HepG2 (cell line): ENCODE results near the gene CEACAM18. TPM values are rescaled to one million over a fixed set of nuclear protein-coding genes. Genes with fewer than 3 reads are reported as not detected.

Source experiments
- ATAC-seq: fragments of 200-7000 bp; cut with Tn5 transposase; 3 replicates; pipeline ENCODE4 v1.9.1; 2020; ENCODE audit warnings: mild to moderate bottlenecking, moderate library complexity
- BruUV-seq: library from RNA; stranded (reverse); fragments of 400-500 nt; replicated peaks from 2 replicates; lab custom pipeline; 2021; lab: Mats Ljungman, UMichigan
- CTCF ChIA-PET: fragments of 300-600 bp; formaldehyde crosslinking; extraction: SDS; loops from one replicate; lab custom pipeline; 2021; ENCODE audit warnings: low total read pairs, inconsistent platforms, low intra/inter-chr PET ratio; lab: Yijun Ruan, JAX
- POLR2A ChIA-PET: fragments of 350-600 bp; sonication (Branson Sonifier 250); formaldehyde crosslinking; loops from one replicate; lab custom pipeline; 2020; ENCODE audit warnings: antibody characterized with exemption, inconsistent platforms; lab: Yijun Ruan, JAX
- DNase-seq: peaks from one replicate; pipeline ENCODE4 v3.0.0-alpha.2; 2015; ENCODE audit warnings: low spot score
- FAIRE-seq: peaks from 3 replicates; lab custom pipeline; 2011; peaks lifted over from hg19 to GRCh38; lab: Jason Lieb, UNC
- H2AFZ ChIP-seq: one replicate; pipeline ENCODE4 v1.6.1; 2011; ENCODE audit warnings: low read length, inconsistent platforms
- H3K27ac ChIP-seq: fragments of 300-600 bp; 3 replicates; pipeline ENCODE4 v1.8.0; 2011; ENCODE audit warnings: mixed run types, mild to moderate bottlenecking, mixed read lengths, low read length, inconsistent platforms; ENCODE audit not compliant: insufficient read depth; ENCODE audit errors: extremely low read length
- H3K27me3 ChIP-seq, 2 experiments: fragments of 200-600 bp in 1 of 2; 2 replicates in 1 of 2; 3 replicates in 1 of 2; pipeline versions ENCODE4 v1.6.0 to v1.8.0; 2011; ENCODE audit warnings: low read length in 2 of 2, mild to moderate bottlenecking in 2 of 2, moderate library complexity in 2 of 2, inconsistent platforms in 1 of 2; ENCODE audit not compliant: insufficient read depth in 2 of 2, control insufficient read depth in 1 of 2
- H3K36me3 ChIP-seq, 2 experiments: fragments of 200-600 bp in 1 of 2; replicated peaks in 1 of 2; 2 replicates in 1 of 2; 3 replicates in 1 of 2; pipeline versions ENCODE4 v1.5.1 to v1.8.0; 2011; ENCODE audit warnings: low read length in 2 of 2, inconsistent platforms in 1 of 2; ENCODE audit not compliant: insufficient read depth in 2 of 2, control insufficient read depth in 1 of 2
- H3K4me1 ChIP-seq: 2 replicates; pipeline ENCODE4 v1.5.1; 2012; ENCODE audit warnings: low read length, inconsistent platforms; ENCODE audit not compliant: insufficient read depth
- H3K4me2 ChIP-seq: 2 replicates; pipeline ENCODE4 v1.6.0; 2011; ENCODE audit warnings: low read depth, low read length, inconsistent platforms
- H3K4me3 ChIP-seq, 3 experiments: fragments of 200-600 bp in 1 of 3; sonication (generic), shearing (Covaris generic) in 1 of 3; replicated peaks in 1 of 3; 2 replicates each; pipeline ENCODE4 v1.5.1; 2011 to 2016; ENCODE audit warnings: low read length in 3 of 3, inconsistent platforms in 2 of 3, low read depth in 2 of 3, mild to moderate bottlenecking in 2 of 3, control low read depth in 1 of 3, mixed read lengths in 1 of 3; ENCODE audit not compliant: insufficient read depth in 1 of 3
- H3K79me2 ChIP-seq: one replicate; pipeline ENCODE4 v1.6.1; 2011; ENCODE audit warnings: low read length, inconsistent platforms; ENCODE audit not compliant: insufficient read depth
- H3K9ac ChIP-seq: 2 replicates; pipeline ENCODE4 v1.6.0; 2011; ENCODE audit warnings: mild to moderate bottlenecking, low read depth, low read length, inconsistent platforms; ENCODE audit not compliant: insufficient read depth
- H3K9me3 ChIP-seq: 2 replicates; pipeline ENCODE4 v1.5.1; 2012; ENCODE audit warnings: mild to moderate bottlenecking, low read length
- H4K20me1 ChIP-seq: 2 replicates; pipeline ENCODE4 v1.6.0; 2011; ENCODE audit warnings: inconsistent platforms, mild to moderate bottlenecking, low read length, moderate library complexity; ENCODE audit not compliant: insufficient read depth
- KLF9 ChIP-seq: IDR thresholded peaks from 2 replicates; pipeline ENCODE4 v1.6.1; 2016; ENCODE audit warnings: low read depth
- MAFF ChIP-seq: IDR thresholded peaks from 2 replicates; pipeline ENCODE4 v1.6.1; 2011; ENCODE audit warnings: low read depth, low read length, improper control_type of control experiment
- MAFK ChIP-seq, 2 experiments: IDR thresholded peaks in 1 of 2; conservative IDR thresholded peaks in 1 of 2; 2 replicates each; pipeline ENCODE4 v1.6.1; 2011; ENCODE audit warnings: improper control_type of control experiment in 2 of 2, low read length in 2 of 2
- NFE2L2 ChIP-seq: fragments of 150-350 bp; IDR thresholded peaks from 2 replicates; pipeline ENCODE4 v1.6.1; 2014; ENCODE audit warnings: low read length
- NR1H2 ChIP-seq: sonication (generic); formaldehyde crosslinking; IDR thresholded peaks from 2 replicates; pipeline ENCODE4 v1.8.1; 2022; ENCODE audit warnings: low read depth, missing genetic modification reagents, borderline replicate concordance
- PLRG1 ChIP-seq: fragments of 450-650 bp; conservative IDR thresholded peaks from 2 replicates; pipeline ENCODE4 v1.6.1; 2016
- SOX13 ChIP-seq, 3 experiments: fragments of 450-650 bp in 1 of 3; sonication (generic) in 1 of 3; formaldehyde crosslinking in 1 of 3; IDR thresholded peaks in 2 of 3; conservative IDR thresholded peaks in 1 of 3; 2 replicates each; pipeline versions ENCODE4 v1.5.0 to v1.6.1; 2016 to 2020; ENCODE audit warnings: antibody characterized with exemption in 1 of 3, mild to moderate bottlenecking in 1 of 3, missing compliant biosample characterization in 1 of 3, missing genetic modification reagents in 1 of 3, moderate library complexity in 1 of 3
- ZFX ChIP-seq: sonication (generic); formaldehyde crosslinking; IDR thresholded peaks from 2 replicates; pipeline ENCODE4 v1.4.0; 2020; ENCODE audit warnings: mild to moderate bottlenecking, low read depth, missing genetic modification reagents, moderate library complexity
- ZNF275 ChIP-seq: sonication (generic); formaldehyde crosslinking; IDR thresholded peaks from 2 replicates; pipeline ENCODE4 v1.8.0; 2022; ENCODE audit warnings: missing genetic modification reagents, mild to moderate bottlenecking, inconsistent platforms, borderline replicate concordance
- ZNF543 ChIP-seq: sonication (generic); formaldehyde crosslinking; IDR thresholded peaks from 2 replicates; pipeline ENCODE4 v1.4.0; 2020; ENCODE audit warnings: mild to moderate bottlenecking, missing genetic modification reagents
- WGBS: methylation state at CpG from one replicate; pipeline ENCODE4 v1.1.6; 2017; ENCODE audit warnings: low lambda C conversion rate; 5-methylcytosine and 5-hydroxymethylcytosine counted together
- in situ Hi-C: cut with HindIII; loops from 2 replicates; pipeline ENCODE4 v1.10.0; 2017; ENCODE audit warnings: low pct_unique_long_range_greater_than_20kb; ENCODE audit not compliant: extremely low pct_ligation_motif_present
- intact Hi-C: fragments of 100-400 bp; cut with micrococcal nuclease; formaldehyde crosslinking; loops from one replicate; pipeline ENCODE4 v1.10.0; 2022; ENCODE audit not compliant: unreplicated experiment
- polyA plus RNA-seq, 8 experiments: library from polyadenylated mRNA; depleted of rRNA in 3 of 8; stranded (reverse) in 7 of 8; unstranded in 1 of 8; fragments of >200 nt; fragmentation: Illumina TruSeq in 4 of 8; extraction: Trizol in 4 of 8; gene quantifications; 2 replicates each; pipeline versions ENCODE4 v1.2.1 to v1.2.3, GENCODE V29; 2011 to 2016; ENCODE audit warnings: low read depth in 4 of 8, missing spikeins in 1 of 8, mixed read lengths in 1 of 8; ENCODE audit not compliant: insufficient read depth in 1 of 8
- total RNA-seq, 5 experiments: library from RNA; depleted of rRNA; stranded (reverse); fragments of >200 nt; fragmentation: Illumina TruSeq; extraction: Trizol; gene quantifications; 2 replicates each; pipeline ENCODE4 v1.2.3, GENCODE V29; 2016; ENCODE audit warnings: low read depth in 1 of 5
- TF ChIP-seq, protein P1 (sequence below): sonication (generic); formaldehyde crosslinking; IDR thresholded peaks from 2 replicates; pipeline ENCODE4 v1.5.0; 2020; ENCODE audit warnings: missing genetic modification reagents, mild to moderate bottlenecking, borderline replicate concordance

Gene CEACAM18
- total and polyA plus RNA-seq, 2 of the 13 experiments (the other 11 are each of a cell fraction or from before 2014, with no cell fraction given): not detected

DNA sequence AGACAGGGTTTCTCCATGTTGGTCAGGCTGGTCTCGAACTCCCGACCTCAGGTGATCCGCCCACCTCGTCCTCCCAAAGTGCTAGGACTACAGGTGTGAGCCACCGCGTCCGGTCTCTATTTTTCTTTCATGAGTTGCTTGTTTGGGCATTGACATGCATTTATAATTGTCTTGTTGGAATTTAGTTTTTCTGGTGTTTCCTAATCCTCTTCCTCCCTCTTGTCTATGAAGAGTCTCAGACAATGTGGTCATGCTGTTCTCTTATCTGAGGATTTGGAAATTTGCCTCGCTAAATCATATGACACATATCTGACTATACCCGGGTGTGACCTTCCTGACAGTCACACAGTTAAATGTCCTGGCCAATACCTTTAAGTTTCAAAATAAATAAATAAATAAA lies 7.4 kb upstream of the CEACAM18 start (continued):
- TF ChIP-seq ZNF275 (CRISPR knock-in tag) (no peak), ZFX (CRISPR knock-in tag) (no peak), KLF9 (CRISPR knock-in tag) (no peak), PLRG1 (no peak), NR1H2 (no peak)
- TF ChIP-seq, protein P1, sequence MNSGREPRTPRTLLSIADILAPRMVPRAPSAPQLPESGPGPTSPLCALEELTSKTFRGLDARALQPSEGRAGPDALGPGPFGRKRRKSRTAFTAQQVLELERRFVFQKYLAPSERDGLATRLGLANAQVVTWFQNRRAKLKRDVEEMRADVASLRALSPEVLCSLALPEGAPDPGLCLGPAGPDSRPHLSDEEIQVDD: no peak
- TF ChIP-seq, all 625 proteins: peak for 0

- no TSS peak for BruUV-seq
- in situ Hi-C loops: loop anchor here (10.0 kb wide), 1 partner anchor 183 kb away; no protein-coding TSS in a partner anchor
- H3K4me2 ChIP-seq: no peak overlapping the region
Observed at GRCh38 chr19:51471527-51471926, 6.8 kb upstream of the CEACAM18 start.

More at GRCh38 chr19:51471527-51471926, 6.8 kb upstream of the CEACAM18 start:
- H3K36me3 ChIP-seq: no peaks in the 10 kb centered on the region
- H3K27ac ChIP-seq: no peak overlapping the region
- H3K9me3 ChIP-seq: no peaks in the 10 kb centered on the region
- H3K79me2 ChIP-seq: no peaks in the 10 kb centered on the region
- no peak overlapping the region for H3K4me3 ChIP-seq
- peaks cover 29% of the 10 kb centered on the region for H3K4me1 ChIP-seq
- H3K9ac ChIP-seq: no peak overlapping the region
- no peak overlapping the region for H2AFZ ChIP-seq
- ATAC-seq: no peak
- 0% methylated on average over 1 of the region's 1 CpG for WGBS
- H3K27me3 ChIP-seq: no peaks in the 10 kb centered on the region
- FAIRE-seq: no peak
- CTCF ChIA-PET: interaction anchor here (5.1 kb wide), 1 partner anchor 43 kb away, joined by 51 read pairs; no protein-coding TSS in a partner anchor
- peak; percentile 52; the same call in 1 of the 2 replicates for TF ChIP-seq MAFF
- TF ChIP-seq SOX13 (IDR thresholded peaks at IDR 0.05): no peak
- no peak for TF ChIP-seq SOX13 (CRISPR knock-in tag; conservative IDR thresholded peaks at IDR 0.05 in 1 of 2, IDR thresholded peaks at IDR 0.05 in 1 of 2)
- peak; percentile 56 to 79 for TF ChIP-seq MAFK (conservative IDR thresholded peaks at IDR 0.05 in 1 of 2, IDR thresholded peaks at IDR 0.05 in 1 of 2; ENCODE audit: low read length in 2 of 2)
- TF ChIP-seq ZNF543 (CRISPR knock-in tag): no peak
- TF ChIP-seq NFE2L2: peak; percentile 48; the same call in 1 of the 2 replicates
- intact Hi-C loops: loop anchor here (10.0 kb wide), 1 partner anchor 763 kb away; no protein-coding TSS in a partner anchor
- DNase-seq: no peak
- POLR2A ChIA-PET: no interaction called here
- no peaks in the 10 kb centered on the region for H4K20me1 ChIP-seq
